Middle frontal gyrus (tissue), 1 donor: Measurements from ENCODE around the gene DYNC1I2.
"Not testable (repeated sequence)": the region's sequence is repeated elsewhere in the genome, so short reads cannot be mapped to it uniquely, and the experiment has no call there.

ENCODE experiments used
- DNase-seq: peaks from one replicate; pipeline ENCODE4 v3.0.0-alpha.2; 2015; ENCODE audit warnings: low spot score; ENCODE audit errors: extremely low spot score

DYNC1I2 gene

GRCh38 chr2:171774581-171774980 is 87.3 kb downstream of the DYNC1I2 start:
- not testable (repeated sequence) for DNase-seq

GRCh38 chr2:171778515-171778914 is 91.2 kb downstream of the DYNC1I2 start:
- DNase-seq: no peak

GRCh38 chr2:171785450-171785849 is 98.2 kb downstream of the DYNC1I2 start:
- no peak for DNase-seq

- no peak for DNase-seq
Observed at GRCh38 chr2:171787333-171788072, 100.2 kb downstream of the DYNC1I2 start.

- no peak for DNase-seq
Observed at GRCh38 chr2:171788316-171788993, 101.2 kb downstream of the DYNC1I2 start.

- DNase-seq: no peak
Observed at GRCh38 chr2:171789956-171790355, 102.7 kb downstream of the DYNC1I2 start.

GRCh38 chr2:171791361-171791760 is 104.1 kb downstream of the DYNC1I2 start:
- no peak for DNase-seq

- DNase-seq: no peak
Observed at GRCh38 chr2:171792157-171792556, 104.9 kb downstream of the DYNC1I2 start.

GRCh38 chr2:171792886-171793580 is 105.8 kb downstream of the DYNC1I2 start:
- DNase-seq: no peak

GRCh38 chr2:171793691-171794678 is 106.7 kb downstream of the DYNC1I2 start:
- no peak for DNase-seq

GRCh38 chr2:171794918-171795317 is 107.6 kb downstream of the DYNC1I2 start:
- DNase-seq: no peak
